Lower leg skin (tissue), 3 donors: ENCODE measurements around the gene RACK1.

Source experiments
- POLR2A ChIP-seq, 2 donors: fragments of 450-650 bp; IDR thresholded peaks; one replicate each; pipeline ENCODE4 v1.6.1; 2016 to 2017; ENCODE audit warnings: antibody characterized with exemption in 2 of 2, mild to moderate bottlenecking in 1 of 2, moderate library complexity in 1 of 2
- TF ChIP-seq, protein P1 (sequence below), 3 donors: fragments of 450-650 bp; IDR thresholded peaks; one replicate each; pipeline ENCODE4 v1.5.1; 2016; ENCODE audit warnings: antibody characterized with exemption in 3 of 3, mild to moderate bottlenecking in 3 of 3, moderate library complexity in 2 of 3

DNA sequence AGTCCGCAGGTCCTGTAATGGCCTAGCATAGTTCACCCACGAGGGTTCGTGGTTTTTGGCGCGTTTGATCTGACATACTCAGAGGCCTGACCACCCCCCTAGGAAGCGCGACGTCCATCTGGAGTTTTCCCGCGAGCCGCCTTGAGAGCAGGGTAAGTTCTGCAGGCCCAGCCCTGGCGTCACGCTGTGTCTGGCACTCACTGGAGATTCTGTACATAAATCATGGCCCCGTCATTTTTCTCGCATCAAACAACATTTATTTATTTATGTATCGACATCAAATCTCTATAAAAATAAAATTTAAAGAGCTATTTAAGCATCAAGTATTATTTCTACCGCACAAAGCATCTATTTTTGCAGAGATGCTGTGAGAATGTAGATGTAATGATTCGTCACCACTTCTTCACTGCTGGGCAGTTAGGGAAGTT lies 21.1 kb downstream of the RACK1 start:
- TF ChIP-seq, protein P1, sequence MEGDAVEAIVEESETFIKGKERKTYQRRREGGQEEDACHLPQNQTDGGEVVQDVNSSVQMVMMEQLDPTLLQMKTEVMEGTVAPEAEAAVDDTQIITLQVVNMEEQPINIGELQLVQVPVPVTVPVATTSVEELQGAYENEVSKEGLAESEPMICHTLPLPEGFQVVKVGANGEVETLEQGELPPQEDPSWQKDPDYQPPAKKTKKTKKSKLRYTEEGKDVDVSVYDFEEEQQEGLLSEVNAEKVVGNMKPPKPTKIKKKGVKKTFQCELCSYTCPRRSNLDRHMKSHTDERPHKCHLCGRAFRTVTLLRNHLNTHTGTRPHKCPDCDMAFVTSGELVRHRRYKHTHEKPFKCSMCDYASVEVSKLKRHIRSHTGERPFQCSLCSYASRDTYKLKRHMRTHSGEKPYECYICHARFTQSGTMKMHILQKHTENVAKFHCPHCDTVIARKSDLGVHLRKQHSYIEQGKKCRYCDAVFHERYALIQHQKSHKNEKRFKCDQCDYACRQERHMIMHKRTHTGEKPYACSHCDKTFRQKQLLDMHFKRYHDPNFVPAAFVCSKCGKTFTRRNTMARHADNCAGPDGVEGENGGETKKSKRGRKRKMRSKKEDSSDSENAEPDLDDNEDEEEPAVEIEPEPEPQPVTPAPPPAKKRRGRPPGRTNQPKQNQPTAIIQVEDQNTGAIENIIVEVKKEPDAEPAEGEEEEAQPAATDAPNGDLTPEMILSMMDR (IDR thresholded peaks at IDR 0.05): no peak
- TF ChIP-seq POLR2A (IDR thresholded peaks at IDR 0.05): no peak
